ENCODE data around the gene DLG4.

DLG4 gene

DNA sequence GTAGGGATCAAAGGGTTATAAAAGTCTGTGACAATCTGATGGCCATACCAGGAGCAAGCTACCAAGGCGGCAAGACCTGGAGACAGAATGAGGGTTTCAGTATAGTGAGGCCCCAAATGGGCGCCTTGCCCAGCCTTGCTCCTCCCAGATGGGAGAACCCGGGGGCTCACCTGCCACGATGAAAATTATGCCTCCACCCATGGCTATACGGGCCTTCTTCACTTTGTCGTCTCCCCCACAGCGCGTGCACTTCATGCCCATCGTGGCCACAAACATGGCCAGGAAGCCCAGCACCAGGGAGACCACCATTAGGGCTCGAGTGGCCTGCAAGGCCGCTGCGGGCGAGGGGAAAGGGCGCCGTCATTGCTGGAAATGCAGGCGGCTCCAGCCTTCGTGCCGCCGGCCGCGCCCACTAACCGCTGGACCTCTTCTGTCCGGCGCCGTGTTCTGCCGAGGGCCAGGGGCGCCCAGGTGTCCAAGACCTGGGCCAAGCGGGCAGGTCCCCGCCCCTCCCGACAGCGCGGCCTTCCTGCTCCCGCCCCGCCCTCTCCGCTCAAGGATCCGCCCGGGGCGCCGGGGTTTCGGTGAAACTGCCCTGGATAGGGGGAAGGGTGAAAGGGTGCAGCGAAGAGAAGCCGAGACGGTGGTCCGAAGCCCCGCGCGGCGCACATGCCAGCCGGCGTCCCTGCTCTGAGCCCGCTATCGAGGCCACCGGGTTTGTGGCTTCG, 41.2 kb upstream of the DLG4 start:
- TF ChIP-seq EZH2 (IDR thresholded peaks at IDR 0.05; ENCODE audit: borderline replicate concordance, low read length) = no peak
- TF ChIP-seq, protein P1, sequence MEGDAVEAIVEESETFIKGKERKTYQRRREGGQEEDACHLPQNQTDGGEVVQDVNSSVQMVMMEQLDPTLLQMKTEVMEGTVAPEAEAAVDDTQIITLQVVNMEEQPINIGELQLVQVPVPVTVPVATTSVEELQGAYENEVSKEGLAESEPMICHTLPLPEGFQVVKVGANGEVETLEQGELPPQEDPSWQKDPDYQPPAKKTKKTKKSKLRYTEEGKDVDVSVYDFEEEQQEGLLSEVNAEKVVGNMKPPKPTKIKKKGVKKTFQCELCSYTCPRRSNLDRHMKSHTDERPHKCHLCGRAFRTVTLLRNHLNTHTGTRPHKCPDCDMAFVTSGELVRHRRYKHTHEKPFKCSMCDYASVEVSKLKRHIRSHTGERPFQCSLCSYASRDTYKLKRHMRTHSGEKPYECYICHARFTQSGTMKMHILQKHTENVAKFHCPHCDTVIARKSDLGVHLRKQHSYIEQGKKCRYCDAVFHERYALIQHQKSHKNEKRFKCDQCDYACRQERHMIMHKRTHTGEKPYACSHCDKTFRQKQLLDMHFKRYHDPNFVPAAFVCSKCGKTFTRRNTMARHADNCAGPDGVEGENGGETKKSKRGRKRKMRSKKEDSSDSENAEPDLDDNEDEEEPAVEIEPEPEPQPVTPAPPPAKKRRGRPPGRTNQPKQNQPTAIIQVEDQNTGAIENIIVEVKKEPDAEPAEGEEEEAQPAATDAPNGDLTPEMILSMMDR (IDR thresholded peaks at IDR 0.05; ENCODE audit: low read length) = no peak
- Histone ChIP-seq H3K9ac (ENCODE audit: low read length) (peak overlapping the region; percentile 2; the same call in 1 of the 2 replicates), H3K27ac (ENCODE audit: low read depth, low read length, poor library complexity, severe bottlenecking) (no peak overlapping the region), H3K9me2 (ENCODE audit: low read depth, low read length) (no peaks in the 10 kb centered on the region), H3K4me1 (ENCODE audit: insufficient read depth, low read length, severe bottlenecking) (peaks cover 17% of the 10 kb centered on the region), H3K9me3 (ENCODE audit: low read length) (no peaks in the 10 kb centered on the region), H2AFZ (ENCODE audit: low read length) (no peak overlapping the region), H4K20me1 (ENCODE audit: insufficient read depth, low read length) (no peaks in the 10 kb centered on the region), H3K27me3 (ENCODE audit: insufficient read depth, low read length) (peaks cover 7% of the 10 kb centered on the region; the same call in 1 of the 2 replicates), H3K4me3 (ENCODE audit: low read depth, low read length, poor library complexity, severe bottlenecking) (peak overlapping the region; percentile 38), H3K79me2 (ENCODE audit: insufficient read depth, low read length) (no peaks in the 10 kb centered on the region), H3F3A (ENCODE audit: insufficient read depth, low read length) (no peaks in the 10 kb centered on the region), H3K36me3 (ENCODE audit: insufficient read depth, low read length) (peaks cover 26% of the 10 kb centered on the region), H3K4me2 (ENCODE audit: low read length) (peak overlapping the region; percentile 48)

DNA sequence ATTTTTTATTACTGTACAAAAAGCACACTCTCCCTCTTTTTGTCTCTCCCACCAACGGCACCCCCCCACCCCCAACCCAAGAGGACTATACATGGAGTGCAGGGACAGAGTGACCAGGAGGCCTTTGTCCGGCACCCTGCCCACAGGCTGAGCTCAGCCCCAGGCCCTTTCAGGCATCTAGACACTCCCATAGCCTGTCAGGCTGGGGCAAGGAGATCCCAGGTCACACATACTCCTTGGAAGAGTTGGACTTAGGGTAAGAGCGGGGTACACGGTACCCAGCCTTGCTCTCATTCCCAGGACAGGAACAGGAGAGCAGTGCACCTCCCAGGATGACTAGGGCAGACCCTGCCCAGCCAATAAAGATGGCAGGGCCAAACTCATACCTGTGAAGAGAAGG, 40.5 kb upstream of the DLG4 start:
- Histone ChIP-seq H3K4me3 (ENCODE audit: low read depth, low read length, poor library complexity, severe bottlenecking) (no peak overlapping the region), H3K27me3 (ENCODE audit: insufficient read depth, low read length) (peaks cover 7% of the 10 kb centered on the region; the same call in 1 of the 2 replicates), H3K9me3 (ENCODE audit: low read length) (no peaks in the 10 kb centered on the region), H3K27ac (ENCODE audit: low read depth, low read length, poor library complexity, severe bottlenecking) (no peak overlapping the region), H3F3A (ENCODE audit: insufficient read depth, low read length) (no peaks in the 10 kb centered on the region), H4K20me1 (ENCODE audit: insufficient read depth, low read length) (no peaks in the 10 kb centered on the region), H3K36me3 (ENCODE audit: insufficient read depth, low read length) (peaks cover 30% of the 10 kb centered on the region), H3K79me2 (ENCODE audit: insufficient read depth, low read length) (no peaks in the 10 kb centered on the region), H3K4me2 (ENCODE audit: low read length) (no peak overlapping the region), H3K9ac (ENCODE audit: low read length) (no peak overlapping the region), H2AFZ (ENCODE audit: low read length) (no peak overlapping the region), H3K4me1 (ENCODE audit: insufficient read depth, low read length, severe bottlenecking) (peaks cover 17% of the 10 kb centered on the region), H3K9me2 (ENCODE audit: low read depth, low read length) (no peaks in the 10 kb centered on the region)
- TF ChIP-seq, protein P1 (IDR thresholded peaks at IDR 0.05; ENCODE audit: low read length) = no peak
- TF ChIP-seq EZH2 (IDR thresholded peaks at IDR 0.05; ENCODE audit: borderline replicate concordance, low read length) = no peak

DNA sequence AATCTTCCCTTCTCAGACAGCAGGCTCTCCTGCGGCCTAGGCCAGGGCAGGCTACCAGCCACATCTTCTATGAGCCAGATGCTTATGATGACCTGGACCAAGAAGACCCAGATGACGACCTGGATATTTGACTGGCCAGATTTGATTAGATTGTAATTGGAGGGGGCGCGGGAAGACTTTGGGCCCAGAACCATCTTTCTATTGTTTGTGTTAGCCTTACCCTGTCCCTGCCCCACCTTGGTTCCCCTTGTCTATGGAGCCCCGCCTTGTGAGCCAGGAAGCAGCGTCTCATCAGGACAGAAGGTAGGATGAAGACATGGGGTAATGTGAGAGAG, 39.9 kb upstream of the DLG4 start:
- Histone ChIP-seq H3F3A (ENCODE audit: insufficient read depth, low read length) (no peaks in the 10 kb centered on the region), H3K4me2 (ENCODE audit: low read length) (no peak overlapping the region), H3K9me2 (ENCODE audit: low read depth, low read length) (no peaks in the 10 kb centered on the region), H3K9me3 (ENCODE audit: low read length) (no peaks in the 10 kb centered on the region), H3K4me1 (ENCODE audit: insufficient read depth, low read length, severe bottlenecking) (peaks cover 17% of the 10 kb centered on the region), H3K27me3 (ENCODE audit: insufficient read depth, low read length) (peaks cover 7% of the 10 kb centered on the region; the same call in 1 of the 2 replicates), H4K20me1 (ENCODE audit: insufficient read depth, low read length) (no peaks in the 10 kb centered on the region), H3K9ac (ENCODE audit: low read length) (no peak overlapping the region), H3K79me2 (ENCODE audit: insufficient read depth, low read length) (no peaks in the 10 kb centered on the region), H3K36me3 (ENCODE audit: insufficient read depth, low read length) (peaks cover 36% of the 10 kb centered on the region), H3K27ac (ENCODE audit: low read depth, low read length, poor library complexity, severe bottlenecking) (no peak overlapping the region), H3K4me3 (ENCODE audit: low read depth, low read length, poor library complexity, severe bottlenecking) (no peak overlapping the region), H2AFZ (ENCODE audit: low read length) (no peak overlapping the region)
- TF ChIP-seq, protein P1 (IDR thresholded peaks at IDR 0.05; ENCODE audit: low read length) = no peak
- no peak for TF ChIP-seq EZH2 (IDR thresholded peaks at IDR 0.05; ENCODE audit: borderline replicate concordance, low read length)

Data from OCI-LY1 (cell line).